Uterus (tissue), 4 donors: ENCODE data around the gene FBN1. TPM values are rescaled to one million over a fixed set of nuclear protein-coding genes. Genes with fewer than 3 reads are reported as not detected.
A peak's percentile ranks its signal among the peaks of the same experiment; 100 is the strongest.

Source experiments
- DNase-seq, 2 donors: peaks; one replicate each; pipeline ENCODE4 v3.0.0-alpha.2; 2019 to 2020
- H3K27ac ChIP-seq, 2 donors: fragments of 200-600 bp; sonication (generic); 1 replicate in 1 of 2; 2 replicates in 1 of 2; pipeline ENCODE4 v1.5.1; 2016 to 2018
- H3K27me3 ChIP-seq, 2 donors: fragments of 200-600 bp; sonication (generic); one replicate each; pipeline ENCODE4 v1.5.1; 2018 to 2019; ENCODE audit warnings: control low read depth in 1 of 2
- H3K36me3 ChIP-seq, 2 donors: fragments of 200-600 bp; sonication (generic); one replicate each; pipeline ENCODE4 v1.5.1; 2019; ENCODE audit warnings: control low read depth in 1 of 2
- H3K4me1 ChIP-seq, 2 donors: fragments of 200-600 bp; sonication (generic); one replicate each; pipeline ENCODE4 v1.5.1; 2018 to 2019; ENCODE audit warnings: control low read depth in 1 of 2
- H3K4me3 ChIP-seq, 2 donors: fragments of 200-600 bp; sonication (generic); 1 replicate in 1 of 2; 2 replicates in 1 of 2; pipeline ENCODE4 v1.5.1; 2018 to 2019; ENCODE audit warnings: mild to moderate bottlenecking in 1 of 2
- H3K9me3 ChIP-seq, 2 donors: fragments of 200-600 bp; sonication (generic); one replicate each; pipeline ENCODE4 v1.5.1; 2019; ENCODE audit warnings: control low read depth in 1 of 2
- POLR2A ChIP-seq, 2 donors: fragments of 450-650 bp; IDR thresholded peaks; one replicate each; pipeline ENCODE4 v1.6.1; 2016; ENCODE audit warnings: antibody characterized with exemption in 2 of 2, mild to moderate bottlenecking in 1 of 2, moderate library complexity in 1 of 2
- intact Hi-C: fragments of 100-400 bp; cut with DNase I; formaldehyde crosslinking; loops from one replicate; pipeline ENCODE4 v1.15.1; 2023; ENCODE audit warnings: low total_unique reads
- total RNA-seq, 4 donors: library from RNA; depleted of rRNA in 3 of 4; stranded (reverse); fragments of >200 nt in 3 of 4; gene quantifications; one replicate each; pipeline versions ENCODE4 v1.1.0 to v1.2.4, GENCODE V29; 2014 to 2023
- TF ChIP-seq, protein P1 (sequence below), 4 experiments: fragments of 200-600 bp in 2 of 4; fragments of 450-650 bp in 2 of 4; sonication (generic) in 2 of 4; IDR thresholded peaks; one replicate each; pipeline ENCODE4 v1.5.1; 2016 to 2019; ENCODE audit warnings: antibody characterized with exemption in 4 of 4, mild to moderate bottlenecking in 2 of 4, moderate library complexity in 1 of 4
- donor health status: DM: yes; HTN: yes; CAD: no.

The FBN1 gene
- total RNA-seq, 4 donors from 2014 or later, result 76.3 to 584 (median 95.8) TPM

DNA sequence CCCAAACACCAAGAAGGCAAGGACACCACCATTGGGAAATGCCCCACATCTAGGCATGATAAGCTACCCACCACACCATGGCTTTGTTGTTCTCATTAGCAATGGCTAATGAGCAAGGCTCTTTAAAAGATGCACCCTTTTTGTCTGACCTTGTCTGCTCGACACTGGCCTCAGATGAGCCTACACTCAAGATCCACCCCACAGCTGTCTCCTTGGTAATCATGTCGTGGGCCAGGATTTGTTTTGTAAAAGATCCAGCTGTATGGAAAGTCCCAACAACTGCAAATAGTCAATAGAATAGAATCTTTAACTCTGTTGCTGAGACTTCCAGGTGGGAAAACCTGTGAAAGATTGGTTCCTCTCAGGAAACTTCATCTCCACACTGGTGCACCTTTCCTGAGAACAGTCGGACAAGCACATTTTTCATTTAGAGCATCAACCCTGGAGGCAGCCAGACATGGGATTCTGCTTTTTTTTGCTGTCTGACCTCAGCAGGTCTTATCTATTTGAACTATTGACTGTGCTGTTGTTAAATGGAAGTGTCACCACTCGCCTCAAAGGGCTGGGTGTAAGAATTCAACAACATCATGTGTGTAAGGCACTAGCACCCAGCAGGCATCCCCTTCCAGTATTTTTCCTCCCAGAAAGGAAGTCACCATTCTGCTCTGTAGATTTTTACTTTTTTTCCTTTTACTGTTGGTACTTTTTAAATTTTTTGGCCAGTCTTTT lies 278.8 kb downstream of the FBN1 start:
- H3K27me3 ChIP-seq, result no peaks in the 10 kb centered on the region
- H3K27ac ChIP-seq, result peak overlapping the region in 1 of 2 donors; percentile 33
- no peaks in the 10 kb centered on the region for H3K4me1 ChIP-seq
- no peaks in the 10 kb centered on the region for H3K9me3 ChIP-seq
- TF ChIP-seq, protein P1, sequence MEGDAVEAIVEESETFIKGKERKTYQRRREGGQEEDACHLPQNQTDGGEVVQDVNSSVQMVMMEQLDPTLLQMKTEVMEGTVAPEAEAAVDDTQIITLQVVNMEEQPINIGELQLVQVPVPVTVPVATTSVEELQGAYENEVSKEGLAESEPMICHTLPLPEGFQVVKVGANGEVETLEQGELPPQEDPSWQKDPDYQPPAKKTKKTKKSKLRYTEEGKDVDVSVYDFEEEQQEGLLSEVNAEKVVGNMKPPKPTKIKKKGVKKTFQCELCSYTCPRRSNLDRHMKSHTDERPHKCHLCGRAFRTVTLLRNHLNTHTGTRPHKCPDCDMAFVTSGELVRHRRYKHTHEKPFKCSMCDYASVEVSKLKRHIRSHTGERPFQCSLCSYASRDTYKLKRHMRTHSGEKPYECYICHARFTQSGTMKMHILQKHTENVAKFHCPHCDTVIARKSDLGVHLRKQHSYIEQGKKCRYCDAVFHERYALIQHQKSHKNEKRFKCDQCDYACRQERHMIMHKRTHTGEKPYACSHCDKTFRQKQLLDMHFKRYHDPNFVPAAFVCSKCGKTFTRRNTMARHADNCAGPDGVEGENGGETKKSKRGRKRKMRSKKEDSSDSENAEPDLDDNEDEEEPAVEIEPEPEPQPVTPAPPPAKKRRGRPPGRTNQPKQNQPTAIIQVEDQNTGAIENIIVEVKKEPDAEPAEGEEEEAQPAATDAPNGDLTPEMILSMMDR (IDR thresholded peaks at IDR 0.05), result no peak
- TF ChIP-seq POLR2A (IDR thresholded peaks at IDR 0.05), result no peak
- no peaks in the 10 kb centered on the region for H3K36me3 ChIP-seq
- intact Hi-C loops, result loop anchor here (5.0 kb wide), 1 partner anchor 191 kb away; no protein-coding TSS in a partner anchor
- DNase-seq, result no peak
- no peak overlapping the region for H3K4me3 ChIP-seq

DNA sequence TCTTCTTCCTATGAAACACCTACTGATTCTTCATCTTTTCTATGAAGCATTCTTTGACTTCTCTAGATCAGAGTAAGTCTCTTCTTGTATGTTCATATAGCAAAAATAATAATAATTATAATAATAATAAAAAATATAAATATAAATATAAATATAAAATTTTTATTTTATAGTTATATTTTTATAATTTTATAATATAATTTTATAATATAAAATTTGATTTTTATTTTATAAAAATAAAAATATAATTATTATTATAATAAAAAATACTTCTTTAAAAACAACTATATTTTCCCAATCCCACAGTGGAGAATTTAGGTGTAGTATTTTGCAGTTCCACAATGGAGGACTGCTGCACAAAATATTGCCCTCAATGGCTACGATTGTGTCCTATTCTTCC lies 279.9 kb downstream of the FBN1 start:
- intact Hi-C loops, result loop anchor here (5.0 kb wide), 1 partner anchor 192 kb away; no protein-coding TSS in a partner anchor
- Histone ChIP-seq H3K4me1 (no peaks in the 10 kb centered on the region), H3K9me3 (no peaks in the 10 kb centered on the region)

DNA sequence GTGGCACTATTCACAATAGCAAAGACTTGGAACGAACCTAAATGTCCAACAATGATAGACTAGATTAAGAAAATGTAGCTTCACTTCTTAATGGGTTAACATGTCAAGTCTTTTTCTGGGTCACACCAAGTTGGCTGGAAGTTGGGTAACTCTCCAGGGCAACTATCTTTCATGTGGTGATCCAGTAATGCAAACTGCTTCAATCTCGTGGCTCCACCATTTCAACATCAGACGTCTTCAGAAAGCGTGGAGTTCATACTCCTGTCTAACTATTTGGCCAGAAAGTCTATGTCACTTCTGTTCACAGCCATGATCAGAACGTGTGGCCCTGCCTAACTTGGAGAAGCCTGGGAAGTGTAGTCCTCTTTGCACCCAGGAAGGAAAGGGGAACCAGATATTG lies 282.0 kb downstream of the FBN1 start:
- Histone ChIP-seq H3K4me3 (no peak overlapping the region), H3K27ac (no peak overlapping the region), H3K9me3 (no peaks in the 10 kb centered on the region), H3K36me3 (no peaks in the 10 kb centered on the region), H3K27me3 (no peaks in the 10 kb centered on the region), H3K4me1 (peaks cover 0 to 3% of the 10 kb centered on the region in 2 donors)
- TF ChIP-seq, protein P1 (IDR thresholded peaks at IDR 0.05), result no peak
- TF ChIP-seq POLR2A (IDR thresholded peaks at IDR 0.05), result no peak
- intact Hi-C loops, result no loop called here
- DNase-seq, result no peak

More for the DNA sequence above, 279.9 kb downstream of the FBN1 start:
- H3K4me3 ChIP-seq, result no peak overlapping the region
- H3K27ac ChIP-seq, result no peak overlapping the region
- no peak for TF ChIP-seq POLR2A (IDR thresholded peaks at IDR 0.05)
- TF ChIP-seq, protein P1 (IDR thresholded peaks at IDR 0.05), result no peak
- no peaks in the 10 kb centered on the region for H3K36me3 ChIP-seq
- DNase-seq, result no peak
- H3K27me3 ChIP-seq, result no peaks in the 10 kb centered on the region

DNA sequence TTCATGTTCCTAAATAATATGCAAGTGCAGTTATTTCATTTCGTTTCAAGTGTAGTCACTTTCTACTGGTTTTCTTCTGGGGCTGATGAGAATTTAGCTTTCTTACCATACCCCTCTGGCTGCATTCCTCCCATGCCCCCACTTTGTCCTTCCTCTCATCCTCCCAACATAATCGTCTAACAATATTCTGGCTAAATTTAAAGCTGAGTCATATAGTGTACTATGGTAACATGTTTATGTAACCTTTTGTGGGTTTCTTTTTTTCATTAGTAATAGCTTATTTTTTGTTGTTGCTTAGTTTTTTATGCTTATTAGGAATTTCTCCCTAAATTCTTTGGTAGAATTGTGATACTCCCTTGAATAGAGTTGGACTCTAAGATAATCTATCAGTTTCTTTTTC lies 283.8 kb downstream of the FBN1 start:
- Histone ChIP-seq H3K27ac (no peak overlapping the region), H3K4me3 (no peak overlapping the region), H3K36me3 (no peaks in the 10 kb centered on the region), H3K27me3 (no peaks in the 10 kb centered on the region), H3K4me1 (peaks cover 0 to 4% of the 10 kb centered on the region in 2 donors), H3K9me3 (no peaks in the 10 kb centered on the region)
- TF ChIP-seq, protein P1 (IDR thresholded peaks at IDR 0.05), result no peak
- no peak for TF ChIP-seq POLR2A (IDR thresholded peaks at IDR 0.05)
- DNase-seq, result no peak
- intact Hi-C loops, result no loop called here

DNA sequence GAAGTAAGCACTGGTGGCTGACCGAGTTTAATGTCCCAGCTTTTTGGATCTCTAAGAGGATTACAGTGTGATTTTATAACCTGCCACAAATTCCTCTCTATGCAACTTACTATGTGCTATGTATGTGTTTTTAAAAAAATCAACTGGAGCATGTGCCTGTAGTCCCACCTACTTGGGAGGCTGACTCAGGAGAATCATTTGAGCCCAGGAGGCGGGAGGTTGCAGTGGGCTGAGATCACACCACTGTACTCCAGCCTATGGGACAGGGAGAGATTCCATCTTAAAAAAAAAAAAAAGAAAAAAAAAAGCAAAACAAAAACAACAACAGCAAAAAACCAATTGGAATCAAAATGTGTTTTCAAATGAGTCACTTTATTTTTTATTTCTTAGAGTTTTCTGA lies 284.7 kb downstream of the FBN1 start:
- Histone ChIP-seq H3K27me3 (no peaks in the 10 kb centered on the region), H3K27ac (no peak overlapping the region), H3K4me1 (peaks cover 0 to 4% of the 10 kb centered on the region in 2 donors), H3K36me3 (no peaks in the 10 kb centered on the region), H3K4me3 (no peak overlapping the region), H3K9me3 (no peaks in the 10 kb centered on the region)
- TF ChIP-seq, protein P1 (IDR thresholded peaks at IDR 0.05), result no peak
- TF ChIP-seq POLR2A (IDR thresholded peaks at IDR 0.05), result no peak
- intact Hi-C loops, result no loop called here
- DNase-seq, result no peak
